H9 (cell line): ENCODE results near the gene DNAJC21. TPM values are rescaled to one million over a fixed set of nuclear protein-coding genes. Genes with fewer than 3 reads are reported as not detected.

Experiments
- DNase-seq: peaks from one replicate; pipeline ENCODE4 v3.0.0-alpha.2; 2017
- H2AFZ ChIP-seq: one replicate; pipeline ENCODE4 v1.6.1; 2013; ENCODE audit warnings: mild to moderate bottlenecking, low read length, control low read depth, moderate library complexity
- H2AK5ac ChIP-seq: 2 replicates; pipeline ENCODE4 v1.6.1; 2013; ENCODE audit warnings: low read length, control low read depth, mixed read lengths; ENCODE audit not compliant: insufficient read length
- H2BK120ac ChIP-seq: one replicate; pipeline ENCODE4 v1.6.1; 2013; ENCODE audit warnings: low read depth, mild to moderate bottlenecking, low read length, control low read depth, inconsistent platforms; ENCODE audit not compliant: poor library complexity, severe bottlenecking
- H2BK12ac ChIP-seq: 2 replicates; pipeline ENCODE4 v1.6.1; 2013; ENCODE audit warnings: low read length, control low read depth, mixed read lengths, low read depth; ENCODE audit not compliant: insufficient read length
- H2BK15ac ChIP-seq: 2 replicates; pipeline ENCODE4 v1.6.1; 2013; ENCODE audit warnings: low read depth, low read length, control low read depth
- H2BK20ac ChIP-seq: one replicate; pipeline ENCODE4 v1.6.1; 2013; ENCODE audit warnings: low read depth, mild to moderate bottlenecking, low read length, control low read depth, inconsistent platforms; ENCODE audit not compliant: poor library complexity, severe bottlenecking
- H2BK5ac ChIP-seq: 2 replicates; pipeline ENCODE4 v1.6.1; 2013; ENCODE audit warnings: low read length, control low read depth, mixed read lengths; ENCODE audit not compliant: insufficient read length
- H3K14ac ChIP-seq: 2 replicates; pipeline ENCODE4 v1.6.1; 2013; ENCODE audit warnings: low read length, control low read depth; ENCODE audit not compliant: insufficient read depth
- H3K18ac ChIP-seq: 2 replicates; pipeline ENCODE4 v1.6.1; 2013; ENCODE audit warnings: low read depth, mild to moderate bottlenecking, mixed read lengths, low read length, control low read depth; ENCODE audit not compliant: insufficient read length
- H3K23ac ChIP-seq: 2 replicates; pipeline ENCODE4 v1.6.1; 2013; ENCODE audit warnings: low read length, control low read depth, mixed read lengths, low read depth; ENCODE audit not compliant: insufficient read length
- H3K23me2 ChIP-seq: 2 replicates; pipeline ENCODE4 v1.6.1; 2013; ENCODE audit warnings: low read depth, mild to moderate bottlenecking, mixed read lengths, low read length, control low read depth; ENCODE audit not compliant: insufficient read length, poor library complexity, severe bottlenecking
- H3K27ac ChIP-seq: 2 replicates; pipeline ENCODE4 v1.5.1; 2013; ENCODE audit warnings: low read length, control low read depth, mixed read lengths, low read depth; ENCODE audit not compliant: insufficient read length
- H3K27me3 ChIP-seq: 2 replicates; pipeline ENCODE4 v1.6.1; 2013; ENCODE audit warnings: low read length, control low read depth, inconsistent platforms; ENCODE audit not compliant: insufficient read depth
- H3K4ac ChIP-seq: 2 replicates; pipeline ENCODE4 v1.6.1; 2013; ENCODE audit warnings: low read depth, mild to moderate bottlenecking, control low read depth, inconsistent platforms, low read length, moderate library complexity
- H3K4me1 ChIP-seq: 2 replicates; pipeline ENCODE4 v1.6.1; 2013; ENCODE audit warnings: low read length, control low read depth, inconsistent platforms; ENCODE audit not compliant: insufficient read depth
- H3K4me2 ChIP-seq: 2 replicates; pipeline ENCODE4 v1.6.1; 2013; ENCODE audit warnings: low read length, control low read depth, mixed read lengths; ENCODE audit not compliant: insufficient read length, insufficient read depth
- H3K56ac ChIP-seq: 2 replicates; pipeline ENCODE4 v1.6.1; 2013; ENCODE audit warnings: low read depth, mild to moderate bottlenecking, mixed read lengths, low read length, control low read depth; ENCODE audit not compliant: insufficient read length
- H3K79me1 ChIP-seq: 2 replicates; pipeline ENCODE4 v1.6.1; 2013; ENCODE audit warnings: low read depth, mild to moderate bottlenecking, moderate library complexity, low read length, control low read depth, inconsistent platforms; ENCODE audit not compliant: insufficient read depth, poor library complexity, severe bottlenecking
- H3K79me2 ChIP-seq: 2 replicates; pipeline ENCODE4 v1.6.1; 2013; ENCODE audit warnings: low read length, control low read depth, inconsistent platforms; ENCODE audit not compliant: insufficient read depth
- H3K9ac ChIP-seq: 2 replicates; pipeline ENCODE4 v1.6.1; 2013; ENCODE audit warnings: low read length, control low read depth, mixed read lengths; ENCODE audit not compliant: insufficient read length; ENCODE audit errors: extremely low read depth
- H3K9me3 ChIP-seq: one replicate; pipeline ENCODE4 v1.6.1; 2013; ENCODE audit warnings: low read depth, low read length, inconsistent platforms; ENCODE audit not compliant: control insufficient read depth
- H3T11ph ChIP-seq: one replicate; pipeline ENCODE4 v1.6.1; 2013; ENCODE audit warnings: mild to moderate bottlenecking, low read length, control low read depth, inconsistent platforms
- H4K20me1 ChIP-seq: one replicate; pipeline ENCODE4 v1.6.1; 2013; ENCODE audit not compliant: control insufficient read depth, insufficient read length, insufficient read depth
- H4K5ac ChIP-seq: 2 replicates; pipeline ENCODE4 v1.6.1; 2013; ENCODE audit warnings: low read depth, mild to moderate bottlenecking, mixed read lengths, low read length, control low read depth; ENCODE audit not compliant: insufficient read length
- H4K8ac ChIP-seq: replicated peaks from 2 replicates; pipeline ENCODE4 v1.6.1; 2013; ENCODE audit warnings: low read length, control low read depth, mixed read lengths, low read depth; ENCODE audit not compliant: insufficient read length
- H4K91ac ChIP-seq: 2 replicates; pipeline ENCODE4 v1.6.1; 2013; ENCODE audit warnings: low read depth, mild to moderate bottlenecking, moderate library complexity, mixed read lengths, low read length, control low read depth; ENCODE audit not compliant: insufficient read length
- H3K27ac Mint-ChIP-seq, 3 experiments: 2 replicates in 2 of 3; 3 replicates in 1 of 3; pipeline ENCODE4 v1.8.0; 2020 to 2021; ENCODE audit warnings: mixed read lengths in 3 of 3, mild to moderate bottlenecking in 1 of 3, moderate library complexity in 1 of 3
- H3K27me3 Mint-ChIP-seq: 2 replicates; pipeline ENCODE4 v1.8.0; 2021; ENCODE audit warnings: low read depth, mild to moderate bottlenecking, moderate library complexity, mixed read lengths
- H3K36me3 Mint-ChIP-seq, 3 experiments: 2 replicates in 2 of 3; 3 replicates in 1 of 3; pipeline ENCODE4 v1.8.0; 2020 to 2021; ENCODE audit warnings: low read depth in 3 of 3, mixed read lengths in 3 of 3; ENCODE audit not compliant: insufficient read depth in 1 of 3
- H3K4me1 Mint-ChIP-seq, 2 experiments: 2 replicates each; pipeline ENCODE4 v1.8.0; 2020; ENCODE audit warnings: mixed read lengths in 2 of 2
- H3K4me3 Mint-ChIP-seq, 2 experiments: 2 replicates in 1 of 2; 3 replicates in 1 of 2; pipeline ENCODE4 v1.8.0; 2020 to 2021; ENCODE audit warnings: mild to moderate bottlenecking in 2 of 2, mixed read lengths in 2 of 2, moderate library complexity in 1 of 2
- H3K9me3 Mint-ChIP-seq, 2 experiments: 2 replicates in 1 of 2; 3 replicates in 1 of 2; pipeline ENCODE4 v1.8.0; 2020; ENCODE audit warnings: mild to moderate bottlenecking in 2 of 2, mixed read lengths in 2 of 2, moderate library complexity in 1 of 2
- WGBS: extraction: QIAGEN DNeasy Blood & Tissue Kit; methylation state at CpG from one replicate; pipeline ENCODE4 v1.1.7; 2013; ENCODE audit warnings: missing lambda C conversion rate, low lambda C conversion rate, mixed read lengths; ENCODE audit not compliant: insufficient read length; ENCODE audit errors: extremely low coverage; 5-methylcytosine and 5-hydroxymethylcytosine counted together
- total RNA-seq: library from RNA; stranded (reverse); gene quantifications from 2 replicates; pipeline ENCODE4 v1.2.1, GENCODE V29; 2021
- TF ChIP-seq, protein P1 (sequence below): fragments of 200-600 bp; sonication (generic); conservative IDR thresholded peaks from 3 replicates; pipeline ENCODE4 v1.8.0; 2021; ENCODE audit warnings: antibody characterized with exemption, mild to moderate bottlenecking

DNAJC21 gene
- total RNA-seq, 1 experiment from 2014 or later = 50.4 TPM

DNA sequence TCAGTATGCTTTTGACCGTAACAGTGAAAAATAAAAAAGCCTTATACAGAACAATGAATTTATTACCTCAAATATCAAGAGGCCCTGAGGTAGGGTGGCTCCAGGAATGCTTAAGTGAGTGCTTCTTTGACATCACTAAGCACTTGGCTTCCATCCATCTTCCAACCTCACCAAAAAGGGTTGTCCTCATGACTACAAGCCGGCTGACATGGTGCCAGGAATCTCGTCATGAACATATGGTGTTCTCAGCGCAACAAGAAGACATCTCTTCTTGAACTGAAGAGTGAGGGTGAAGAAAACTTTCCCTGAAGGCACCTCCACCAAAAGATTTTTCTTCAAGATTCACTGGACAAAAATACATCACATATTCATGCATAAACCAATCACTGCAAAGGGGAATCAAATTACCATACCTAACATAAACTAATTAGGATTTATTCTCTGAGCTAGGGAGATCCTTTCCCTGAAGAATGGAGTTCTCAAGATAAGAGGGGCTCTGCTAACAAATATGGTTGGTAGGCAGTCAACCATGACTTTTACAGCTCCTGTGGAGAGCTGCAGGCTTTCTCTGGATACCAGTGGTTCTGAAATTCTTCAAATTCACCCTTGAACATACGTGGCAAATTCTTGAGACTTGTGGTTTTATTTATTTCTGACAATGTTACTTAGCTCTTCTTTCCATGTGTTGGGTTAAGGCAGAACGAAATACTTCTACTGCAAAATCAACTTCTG lies 68.9 kb downstream of the DNAJC21 start:
- H3K4me1 ChIP-seq = no peaks in the 10 kb centered on the region
- H3K4me3 Mint-ChIP-seq = no peak overlapping the region
- no peak overlapping the region for H2BK15ac ChIP-seq
- peaks cover 1% of the 10 kb centered on the region; the same call in 1 of the 2 replicates for H3K27me3 Mint-ChIP-seq
- H3K9me3 ChIP-seq = no peaks in the 10 kb centered on the region
- no peak overlapping the region for H2AK5ac ChIP-seq
- H3K4ac ChIP-seq = no peak overlapping the region
- H2BK120ac ChIP-seq = no peak overlapping the region
- H3K56ac ChIP-seq = no peak overlapping the region
- H3K23ac ChIP-seq = no peak overlapping the region
- H3K79me1 ChIP-seq = no peaks in the 10 kb centered on the region
- no peak overlapping the region for H2BK20ac ChIP-seq
- H4K20me1 ChIP-seq = no peaks in the 10 kb centered on the region
- TF ChIP-seq, protein P1, sequence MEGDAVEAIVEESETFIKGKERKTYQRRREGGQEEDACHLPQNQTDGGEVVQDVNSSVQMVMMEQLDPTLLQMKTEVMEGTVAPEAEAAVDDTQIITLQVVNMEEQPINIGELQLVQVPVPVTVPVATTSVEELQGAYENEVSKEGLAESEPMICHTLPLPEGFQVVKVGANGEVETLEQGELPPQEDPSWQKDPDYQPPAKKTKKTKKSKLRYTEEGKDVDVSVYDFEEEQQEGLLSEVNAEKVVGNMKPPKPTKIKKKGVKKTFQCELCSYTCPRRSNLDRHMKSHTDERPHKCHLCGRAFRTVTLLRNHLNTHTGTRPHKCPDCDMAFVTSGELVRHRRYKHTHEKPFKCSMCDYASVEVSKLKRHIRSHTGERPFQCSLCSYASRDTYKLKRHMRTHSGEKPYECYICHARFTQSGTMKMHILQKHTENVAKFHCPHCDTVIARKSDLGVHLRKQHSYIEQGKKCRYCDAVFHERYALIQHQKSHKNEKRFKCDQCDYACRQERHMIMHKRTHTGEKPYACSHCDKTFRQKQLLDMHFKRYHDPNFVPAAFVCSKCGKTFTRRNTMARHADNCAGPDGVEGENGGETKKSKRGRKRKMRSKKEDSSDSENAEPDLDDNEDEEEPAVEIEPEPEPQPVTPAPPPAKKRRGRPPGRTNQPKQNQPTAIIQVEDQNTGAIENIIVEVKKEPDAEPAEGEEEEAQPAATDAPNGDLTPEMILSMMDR = no peak
- no peak overlapping the region for H3K4me2 ChIP-seq
- no peak overlapping the region for H3K14ac ChIP-seq
- no peaks in the 10 kb centered on the region; a peak in 1 of 4 replicates for H3K4me1 Mint-ChIP-seq
- no peak overlapping the region for H2AFZ ChIP-seq
- no peaks in the 10 kb centered on the region for H3K23me2 ChIP-seq
- no CpG with 5 or more reads among the region's 6 CpGs for WGBS
- H3K9me3 Mint-ChIP-seq = no peaks in the 10 kb centered on the region; a peak in 2 of 5 replicates
- H3T11ph ChIP-seq = no peak overlapping the region
- H2BK5ac ChIP-seq = no peak overlapping the region
- no peak overlapping the region for H4K8ac ChIP-seq
- no peak overlapping the region for H3K27ac Mint-ChIP-seq
- H3K18ac ChIP-seq = no peak overlapping the region
- no peak overlapping the region for H3K27ac ChIP-seq
- no peak overlapping the region for H4K91ac ChIP-seq
- H3K36me3 Mint-ChIP-seq = no peaks in the 10 kb centered on the region
- no peak for DNase-seq
- no peak overlapping the region for H4K5ac ChIP-seq
- no peaks in the 10 kb centered on the region for H3K27me3 ChIP-seq
- H2BK12ac ChIP-seq = no peak overlapping the region
- H3K9ac ChIP-seq = no peak overlapping the region
- H3K79me2 ChIP-seq = no peaks in the 10 kb centered on the region
